A549 (cell line): ENCODE data around the gene DPYSL3. TPM values are rescaled to one million over a fixed set of nuclear protein-coding genes. Genes with fewer than 3 reads are reported as not detected.

Experiments used
- ATAC-seq, 2 experiments: fragments of 200-7000 bp in 1 of 2; fragments of >200 bp in 1 of 2; cut with Nextera tagmentation in 1 of 2; cut with Tn5 transposase in 1 of 2; 3 replicates each; pipeline versions ENCODE4 v1.8.0 to v1.9.1; 2018 to 2020; ENCODE audit warnings: mild to moderate bottlenecking in 1 of 2, moderate library complexity in 1 of 2
- CTCF ChIA-PET: fragments of 300-600 bp; sonication (Branson Sonifier 250); formaldehyde crosslinking; extraction: SDS; loops from one replicate; lab custom pipeline; 2021; ENCODE audit warnings: antibody characterized with exemption, inconsistent platforms; lab: Yijun Ruan, JAX
- POLR2A ChIA-PET: fragments of 350-600 bp; formaldehyde crosslinking; extraction: SDS; loops from one replicate; lab custom pipeline; 2021; ENCODE audit warnings: antibody characterized with exemption, inconsistent platforms; lab: Yijun Ruan, JAX
- DNase-seq, 2 experiments: peaks; one replicate each; pipeline versions ENCODE4 v3.0.0 to v3.0.0-alpha.2; 2011 to 2016; ENCODE audit warnings: low read depth in 1 of 2, low spot score in 1 of 2
- FAIRE-seq: peaks from 2 replicates; lab custom pipeline; 2011; peaks lifted over from hg19 to GRCh38; lab: Jason Lieb, UNC
- H3K27ac ChIP-seq, 2 experiments: fragments of >200 bp; sonication (Bioruptor Twin); formaldehyde crosslinking; 3 replicates each; pipeline ENCODE4 v1.5.1; 2016 to 2017
- H3K4me1 ChIP-seq: fragments of >200 bp; sonication (Bioruptor Twin); formaldehyde crosslinking; 3 replicates; pipeline ENCODE4 v1.6.1; 2016
- H3K4me2 ChIP-seq: fragments of >200 bp; sonication (Bioruptor Twin); formaldehyde crosslinking; 3 replicates; pipeline ENCODE4 v1.6.1; 2016
- H3K4me3 ChIP-seq: fragments of >200 bp; sonication (Bioruptor Twin); formaldehyde crosslinking; 3 replicates; pipeline ENCODE4 v1.5.1; 2016
- H3K9me3 ChIP-seq: fragments of >200 bp; sonication (Bioruptor Twin); formaldehyde crosslinking; 3 replicates; pipeline ENCODE4 v1.6.1; 2016
- CBX2 ChIP-seq: fragments of 200-600 bp; sonication (generic); IDR thresholded peaks from 2 replicates; pipeline ENCODE4 v1.6.1; 2016; ENCODE audit warnings: low read depth, mild to moderate bottlenecking, borderline replicate concordance
- CEBPB ChIP-seq, 2 experiments: fragments of >200 bp in 1 of 2; sonication (Bioruptor Twin) in 1 of 2; formaldehyde crosslinking in 1 of 2; IDR thresholded peaks; 2 replicates each; pipeline ENCODE4 v1.6.1; 2012 to 2016
- EHMT2 ChIP-seq: fragments of 200-600 bp; sonication (generic); IDR thresholded peaks from 2 replicates; pipeline ENCODE4 v1.6.1; 2016; ENCODE audit warnings: antibody characterized with exemption, low read depth, mild to moderate bottlenecking, moderate library complexity
- EP300 ChIP-seq, 2 experiments: fragments of >200 bp; sonication (Bioruptor Twin); formaldehyde crosslinking; IDR thresholded peaks; 2 replicates in 1 of 2; 3 replicates in 1 of 2; pipeline ENCODE4 v1.6.1; 2016 to 2017
- FOXS1 ChIP-seq: fragments of 250-450 bp; sonication (Bioruptor Pico); IDR thresholded peaks from 2 replicates; pipeline ENCODE4 v1.5.0; 2020; ENCODE audit warnings: mild to moderate bottlenecking, moderate library complexity
- PHF8 ChIP-seq: fragments of 200-600 bp; sonication (generic); IDR thresholded peaks from 2 replicates; pipeline ENCODE4 v1.6.1; 2016; ENCODE audit warnings: low read depth, mild to moderate bottlenecking, antibody characterized with exemption, moderate library complexity, borderline replicate concordance
- POLR2A ChIP-seq: IDR thresholded peaks from 2 replicates; pipeline ENCODE4 v1.6.1; 2012; ENCODE audit warnings: mild to moderate bottlenecking, low read length
- RNF2 ChIP-seq: fragments of 200-600 bp; sonication (generic); IDR thresholded peaks from 2 replicates; pipeline ENCODE4 v1.6.1; 2016; ENCODE audit warnings: low read depth, mild to moderate bottlenecking, antibody characterized with exemption, moderate library complexity, borderline replicate concordance
- SMC3 ChIP-seq: fragments of >200 bp; sonication (Bioruptor Twin); formaldehyde crosslinking; IDR thresholded peaks from 3 replicates; pipeline ENCODE4 v1.6.1; 2018; ENCODE audit warnings: inconsistent platforms
- TFCP2L1 ChIP-seq: fragments of 250-450 bp; sonication (Bioruptor Pico); IDR thresholded peaks from 2 replicates; pipeline ENCODE4 v1.5.0; 2021; ENCODE audit warnings: mild to moderate bottlenecking
- ZSCAN20 ChIP-seq: fragments of 250-450 bp; sonication (Bioruptor Pico); IDR thresholded peaks from 2 replicates; pipeline ENCODE4 v1.8.0; 2022; ENCODE audit warnings: mild to moderate bottlenecking, moderate library complexity
- WGBS: methylation state at CpG from one replicate; pipeline ENCODE4 v1.1.6; 2017; ENCODE audit errors: missing lambda C conversion rate; 5-methylcytosine and 5-hydroxymethylcytosine counted together
- polyA plus RNA-seq, 4 experiments: library from polyadenylated mRNA; depleted of rRNA in 3 of 4; stranded (reverse); fragments of >200 nt; fragmentation: RNase III in 1 of 4; extraction: RNeasy Plus Mini Kit Qiagen cat#74134 plus additional on column Dnase treatment in 1 of 4; gene quantifications; 2 replicates in 3 of 4; 3 replicates in 1 of 4; pipeline ENCODE4 v1.2.3, GENCODE V29; 2011 to 2017
- TF ChIP-seq, protein P1 (sequence below): fragments of 200-600 bp; sonication (generic); IDR thresholded peaks from 2 replicates; pipeline ENCODE4 v1.6.1; 2016; ENCODE audit warnings: antibody characterized with exemption, mild to moderate bottlenecking, moderate library complexity
- TF ChIP-seq, protein P2 (sequence below): IDR thresholded peaks from 2 replicates; pipeline ENCODE4 v1.6.1; 2012
- TF ChIP-seq, protein P3 (sequence below): fragments of 450-650 bp; IDR thresholded peaks from 2 replicates; pipeline ENCODE4 v1.6.1; 2014; ENCODE audit warnings: antibody characterized with exemption

DPYSL3 gene
- polyA plus RNA-seq, 2 of the 4 experiments (the other 2 are of a cell fraction): 16.5 to 22.3 TPM

DNA sequence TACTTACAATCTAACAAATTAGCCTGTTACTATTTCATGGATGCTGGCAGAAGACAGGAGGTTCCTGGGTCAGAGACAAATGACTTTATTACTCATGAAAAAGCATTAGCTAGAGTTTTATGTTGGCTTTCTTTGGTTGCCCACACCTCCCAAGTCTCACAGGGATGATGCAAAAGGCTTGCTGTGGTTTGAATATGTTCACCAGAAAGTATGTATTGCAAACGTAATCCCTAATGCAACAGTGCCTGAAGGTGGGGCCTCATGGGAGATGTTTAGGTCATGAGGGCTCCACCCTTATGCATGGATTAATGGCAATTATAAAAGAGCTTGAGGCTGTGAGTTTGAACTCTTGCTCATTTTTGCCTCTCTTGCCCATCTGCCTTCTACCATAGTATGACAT, 28.5 kb downstream of the DPYSL3 start:
- 50% methylated on average over 1 of the region's 1 CpG for WGBS
- FAIRE-seq: no peak
- CTCF ChIA-PET: interaction anchor here (1.2 to 2.8 kb wide), 4 partner anchors 17 to 95 kb away, joined by 3 to 9 read pairs (median 4); no protein-coding TSS in a partner anchor
- Histone ChIP-seq H3K4me1 (peaks cover 6% of the 10 kb centered on the region; the same call in 1 of the 3 replicates), H3K27ac (no peak overlapping the region)
- no peak for TF ChIP-seq PHF8
- TF ChIP-seq FOXS1: no peak
- TF ChIP-seq CEBPB (IDR thresholded peaks at IDR 0.05): no peak
- no peak for TF ChIP-seq EHMT2
- TF ChIP-seq ZSCAN20: no peak
- TF ChIP-seq CBX2: no peak
- TF ChIP-seq TFCP2L1 (CRISPR knock-in tag): no peak
- TF ChIP-seq, protein P1, sequence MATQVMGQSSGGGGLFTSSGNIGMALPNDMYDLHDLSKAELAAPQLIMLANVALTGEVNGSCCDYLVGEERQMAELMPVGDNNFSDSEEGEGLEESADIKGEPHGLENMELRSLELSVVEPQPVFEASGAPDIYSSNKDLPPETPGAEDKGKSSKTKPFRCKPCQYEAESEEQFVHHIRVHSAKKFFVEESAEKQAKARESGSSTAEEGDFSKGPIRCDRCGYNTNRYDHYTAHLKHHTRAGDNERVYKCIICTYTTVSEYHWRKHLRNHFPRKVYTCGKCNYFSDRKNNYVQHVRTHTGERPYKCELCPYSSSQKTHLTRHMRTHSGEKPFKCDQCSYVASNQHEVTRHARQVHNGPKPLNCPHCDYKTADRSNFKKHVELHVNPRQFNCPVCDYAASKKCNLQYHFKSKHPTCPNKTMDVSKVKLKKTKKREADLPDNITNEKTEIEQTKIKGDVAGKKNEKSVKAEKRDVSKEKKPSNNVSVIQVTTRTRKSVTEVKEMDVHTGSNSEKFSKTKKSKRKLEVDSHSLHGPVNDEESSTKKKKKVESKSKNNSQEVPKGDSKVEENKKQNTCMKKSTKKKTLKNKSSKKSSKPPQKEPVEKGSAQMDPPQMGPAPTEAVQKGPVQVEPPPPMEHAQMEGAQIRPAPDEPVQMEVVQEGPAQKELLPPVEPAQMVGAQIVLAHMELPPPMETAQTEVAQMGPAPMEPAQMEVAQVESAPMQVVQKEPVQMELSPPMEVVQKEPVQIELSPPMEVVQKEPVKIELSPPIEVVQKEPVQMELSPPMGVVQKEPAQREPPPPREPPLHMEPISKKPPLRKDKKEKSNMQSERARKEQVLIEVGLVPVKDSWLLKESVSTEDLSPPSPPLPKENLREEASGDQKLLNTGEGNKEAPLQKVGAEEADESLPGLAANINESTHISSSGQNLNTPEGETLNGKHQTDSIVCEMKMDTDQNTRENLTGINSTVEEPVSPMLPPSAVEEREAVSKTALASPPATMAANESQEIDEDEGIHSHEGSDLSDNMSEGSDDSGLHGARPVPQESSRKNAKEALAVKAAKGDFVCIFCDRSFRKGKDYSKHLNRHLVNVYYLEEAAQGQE: no peak
- TF ChIP-seq, all 56 proteins: peak for 0
- H3K4me3 ChIP-seq: no peak overlapping the region
- POLR2A ChIA-PET: no interaction called here
- ATAC-seq (no peak), DNase-seq (no peak)
- no peak overlapping the region for H3K4me2 ChIP-seq
- H3K9me3 ChIP-seq: no peaks in the 10 kb centered on the region

DNA sequence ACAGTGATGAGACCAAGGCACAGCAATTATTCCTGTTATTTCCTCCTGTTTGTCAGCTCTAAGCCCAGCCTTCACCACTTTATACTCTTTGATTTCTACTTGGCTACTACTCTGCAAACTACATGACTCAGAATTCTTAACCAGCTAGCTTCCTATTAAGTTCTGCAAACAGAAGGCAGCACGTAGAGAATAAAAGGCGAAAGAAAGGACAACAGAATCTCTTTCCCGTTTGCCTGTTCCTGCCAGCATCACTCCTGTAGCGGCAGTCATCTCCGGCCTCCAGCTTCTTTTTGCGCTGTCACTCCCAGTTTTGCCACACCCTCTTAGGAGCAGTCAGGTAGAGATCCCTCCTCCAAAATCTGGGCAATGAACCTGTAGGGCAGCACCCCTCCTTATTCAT, 29.9 kb downstream of the DPYSL3 start:
- H3K27ac ChIP-seq: 0 out of 6 replicates have a peak overlapping the region, but pooled peaks of 1 of the 2 experiments have one; percentile 26
- ATAC-seq (peak in 1 of 2 experiments; percentile 70; a peak in 3 of 6 replicates), FAIRE-seq (no peak), DNase-seq (peak in 1 of 2 experiments; percentile 49)
- WGBS: 21% methylated on average over 6 of the region's 6 CpGs
- H3K4me3 ChIP-seq: no peak overlapping the region
- ChIA-PET CTCF (interaction anchor here (0.6 to 1.2 kb wide), 3 partner anchors 26 to 98 kb away, joined by 3 read pairs; no protein-coding TSS in a partner anchor), POLR2A (interaction anchor here (0.5 kb wide), 1 partner anchor 92 kb away, joined by 5 read pairs; no protein-coding TSS in a partner anchor)
- H3K4me2 ChIP-seq: peak overlapping the region; percentile 56
- peaks cover 6% of the 10 kb centered on the region; the same call in 1 of the 3 replicates for H3K4me1 ChIP-seq
- TF ChIP-seq POLR2A: no peak
- H3K9me3 ChIP-seq: no peaks in the 10 kb centered on the region

DNA sequence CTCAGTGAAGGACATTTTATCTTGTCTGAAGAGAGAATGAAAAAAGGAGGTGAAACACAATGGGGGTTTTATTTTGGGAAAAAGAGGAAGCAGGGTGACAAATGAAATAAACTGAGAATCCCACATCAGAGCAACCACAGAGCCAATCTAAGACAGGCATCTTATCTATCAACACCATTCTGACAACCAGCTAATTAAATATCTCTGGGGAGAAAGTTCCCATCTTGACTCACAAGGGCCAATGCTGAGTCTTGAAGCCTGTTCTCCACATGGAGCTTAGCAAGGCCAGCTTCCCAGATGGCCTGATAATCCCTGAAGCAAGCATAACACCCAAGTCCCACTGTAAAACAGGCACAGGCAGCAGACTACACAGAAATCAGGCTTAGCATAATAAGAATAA, 30.4 kb downstream of the DPYSL3 start:
- ATAC-seq (no peak; a peak in 1 of 6 replicates), FAIRE-seq (no peak), DNase-seq (no peak)
- TF ChIP-seq RNF2: no peak
- TF ChIP-seq EP300 (IDR thresholded peaks at IDR 0.05): no peak
- TF ChIP-seq, protein P1: no peak
- TF ChIP-seq, protein P2, sequence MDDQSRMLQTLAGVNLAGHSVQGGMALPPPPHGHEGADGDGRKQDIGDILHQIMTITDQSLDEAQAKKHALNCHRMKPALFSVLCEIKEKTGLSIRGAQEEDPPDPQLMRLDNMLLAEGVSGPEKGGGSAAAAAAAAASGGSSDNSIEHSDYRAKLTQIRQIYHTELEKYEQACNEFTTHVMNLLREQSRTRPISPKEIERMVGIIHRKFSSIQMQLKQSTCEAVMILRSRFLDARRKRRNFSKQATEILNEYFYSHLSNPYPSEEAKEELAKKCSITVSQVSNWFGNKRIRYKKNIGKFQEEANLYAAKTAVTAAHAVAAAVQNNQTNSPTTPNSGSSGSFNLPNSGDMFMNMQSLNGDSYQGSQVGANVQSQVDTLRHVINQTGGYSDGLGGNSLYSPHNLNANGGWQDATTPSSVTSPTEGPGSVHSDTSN: no peak
- TF ChIP-seq, protein P3, sequence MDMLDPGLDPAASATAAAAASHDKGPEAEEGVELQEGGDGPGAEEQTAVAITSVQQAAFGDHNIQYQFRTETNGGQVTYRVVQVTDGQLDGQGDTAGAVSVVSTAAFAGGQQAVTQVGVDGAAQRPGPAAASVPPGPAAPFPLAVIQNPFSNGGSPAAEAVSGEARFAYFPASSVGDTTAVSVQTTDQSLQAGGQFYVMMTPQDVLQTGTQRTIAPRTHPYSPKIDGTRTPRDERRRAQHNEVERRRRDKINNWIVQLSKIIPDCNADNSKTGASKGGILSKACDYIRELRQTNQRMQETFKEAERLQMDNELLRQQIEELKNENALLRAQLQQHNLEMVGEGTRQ: no peak
- TF ChIP-seq SMC3: no peak
- H3K27ac ChIP-seq: 0 out of 6 replicates have a peak overlapping the region, but pooled peaks of 1 of the 2 experiments have one; percentile 10
- no peaks in the 10 kb centered on the region for H3K9me3 ChIP-seq
- peak overlapping the region; percentile 56 for H3K4me2 ChIP-seq
- H3K4me3 ChIP-seq: no peak overlapping the region
- POLR2A ChIA-PET: no interaction called here
- CTCF ChIA-PET: interaction anchor here (0.6 to 1.2 kb wide), 3 partner anchors 26 to 99 kb away, joined by 3 read pairs; no protein-coding TSS in a partner anchor
- peaks cover 6% of the 10 kb centered on the region; the same call in 1 of the 3 replicates for H3K4me1 ChIP-seq
